Naive thymus-derived CD8-positive, alpha-beta T cell (primary cell): ENCODE measurements around the gene CASP3. TPM values are rescaled to one million over a fixed set of nuclear protein-coding genes. Genes with fewer than 3 reads are reported as not detected.
A peak's percentile ranks its signal among the peaks of the same experiment; 100 is the strongest.
"Not testable (repeated sequence)": the region's sequence is repeated elsewhere in the genome, so short reads cannot be mapped to it uniquely, and the experiment has no call there.

ENCODE experiments used
- ATAC-seq, 2 donors: fragments of 150-1000 bp; cut with Tn5 transposase in 1 of 2; sonication (Bioruptor Pico), chemical (Tn5 transposase) in 1 of 2; 1 replicate in 1 of 2; 2 replicates in 1 of 2; pipeline ENCODE4 v1.10.0; 2021; ENCODE audit warnings: mild to moderate bottlenecking in 2 of 2, moderate library complexity in 2 of 2
- POLR2A ChIA-PET: fragments of 350-600 bp; sonication (Branson Sonifier 250); formaldehyde crosslinking; loops from one replicate; lab custom pipeline; 2021; ENCODE audit warnings: antibody characterized with exemption; lab: Charles Lee
- DNase-seq, 10 donors: peaks; one replicate each; pipeline versions ENCODE4 v3.0.0 to v3.0.0-alpha.2; 2020 to 2022
- H3K27ac Mint-ChIP-seq, 10 donors: one replicate each; pipeline ENCODE4 v1.8.0; 2020 to 2022; ENCODE audit warnings: mild to moderate bottlenecking in 10 of 10, mixed read lengths in 10 of 10, moderate library complexity in 4 of 10, inconsistent platforms in 1 of 10
- H3K27me3 Mint-ChIP-seq, 5 donors: one replicate each; pipeline ENCODE4 v1.8.0; 2021 to 2022; ENCODE audit warnings: mixed read lengths in 5 of 5
- H3K36me3 Mint-ChIP-seq, 3 donors: one replicate each; pipeline ENCODE4 v1.8.0; 2020 to 2022; ENCODE audit warnings: mixed read lengths in 3 of 3, mild to moderate bottlenecking in 2 of 3, inconsistent platforms in 1 of 3
- H3K4me1 Mint-ChIP-seq, 4 donors: one replicate each; pipeline ENCODE4 v1.8.0; 2021 to 2022; ENCODE audit warnings: mixed read lengths in 4 of 4
- H3K4me3 Mint-ChIP-seq, 10 donors: one replicate each; pipeline ENCODE4 v1.8.0; 2020 to 2022; ENCODE audit warnings: mild to moderate bottlenecking in 10 of 10, mixed read lengths in 10 of 10, moderate library complexity in 6 of 10, inconsistent platforms in 1 of 10
- H3K9me3 Mint-ChIP-seq, 9 donors: one replicate each; pipeline ENCODE4 v1.8.0; 2020 to 2022; ENCODE audit warnings: mixed read lengths in 9 of 9, mild to moderate bottlenecking in 3 of 9, inconsistent platforms in 1 of 9, moderate library complexity in 1 of 9
- polyA plus RNA-seq, 3 donors: library from polyadenylated mRNA; unstranded; fragments of 300-500 nt; fragmentation: Illumina TruSeq; gene quantifications; one replicate each; pipeline ENCODE4 v1.2.3, GENCODE V29; 2021
- total RNA-seq, 8 experiments: library from RNA in 2 of 8; stranded (reverse) in 2 of 8; gene quantifications; one replicate each; pipeline ENCODE4 v1.2.3 and lab custom pipeline; 2021 to 2026

The CASP3 gene
- total and polyA plus RNA-seq, 5 experiments from 2014 or later = 1.9 to 22.8 (median 4.7) TPM

DNA sequence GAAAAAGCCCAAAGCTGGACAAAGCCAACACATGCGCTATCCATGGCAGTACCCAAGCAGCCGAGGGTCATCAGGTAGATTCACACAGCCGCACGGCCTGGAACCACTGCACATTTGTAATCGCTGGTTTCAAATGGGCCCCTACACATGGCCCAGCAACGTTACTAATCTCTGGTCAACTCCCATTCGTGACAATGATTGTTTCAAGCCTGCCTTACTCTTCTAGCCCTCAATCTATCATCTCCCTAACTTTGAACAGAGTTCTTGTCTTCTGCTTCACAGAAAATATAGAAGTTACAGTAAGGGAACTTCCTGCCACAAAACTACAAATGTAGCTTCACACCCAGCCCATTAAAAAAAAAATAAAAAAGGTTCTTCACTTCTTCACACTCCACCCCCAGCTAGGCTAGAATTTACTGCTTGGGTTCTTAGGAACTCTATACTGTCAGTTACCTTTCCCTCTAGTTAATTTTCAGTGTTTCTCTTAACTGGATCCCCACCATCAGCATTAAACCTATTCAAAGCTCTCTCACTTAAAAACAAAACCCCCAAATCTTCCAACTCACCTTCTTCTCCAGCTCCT lies 24.2 kb downstream of the CASP3 start:
- ATAC-seq (peak in 1 of 2 donors; percentile 51), DNase-seq (peak in 2 of 10 donors; percentile 37 to 42)
- Mint-ChIP-seq H3K4me3 (peak overlapping the region in 7 of 10 donors; percentile 1 to 62 (median 29)), H3K36me3 (peaks cover 6 to 47% (median 26%) of the 10 kb centered on the region in 3 donors), H3K4me1 (peaks cover 24 to 36% (median 30%) of the 10 kb centered on the region in 4 donors), H3K9me3 (no peaks in the 10 kb centered on the region), H3K27ac (peak overlapping the region in 9 of 10 donors; percentile 14 to 86 (median 67)), H3K27me3 (no peaks in the 10 kb centered on the region)
- POLR2A ChIA-PET = interaction anchor here (0.9 to 1.5 kb wide), 2 partner anchors 24 to 151 kb away, joined by 3 to 4 read pairs; partner anchors contain the start of genes CASP3 and IRF2

GRCh38 chr4:184624504-184624903 lies 24.7 kb downstream of the CASP3 start:
- not testable (repeated sequence) for H3K27me3 Mint-ChIP-seq, H3K9me3 Mint-ChIP-seq, ATAC-seq, DNase-seq
- Mint-ChIP-seq H3K4me3 (peak overlapping the region in 2 of 10 donors; percentile 7 to 62), H3K27ac (peak overlapping the region in 6 of 10 donors; percentile 14 to 86 (median 70)), H3K4me1 (peaks cover 24 to 36% (median 30%) of the 10 kb centered on the region in 4 donors), H3K36me3 (peaks cover 4 to 41% (median 23%) of the 10 kb centered on the region in 3 donors)
- POLR2A ChIA-PET = interaction anchor here (0.9 to 1.5 kb wide), 2 partner anchors 24 to 150 kb away, joined by 3 to 4 read pairs; partner anchors contain the start of genes CASP3 and IRF2

GRCh38 chr4:184621518-184621917 lies 27.7 kb downstream of the CASP3 start:
- peaks cover 15 to 27% (median 21%) of the 10 kb centered on the region in 4 donors for H3K4me1 Mint-ChIP-seq
- H3K27ac Mint-ChIP-seq = no peak overlapping the region
- H3K4me3 Mint-ChIP-seq = no peak overlapping the region
- DNase-seq (no peak), ATAC-seq (no peak)
- POLR2A ChIA-PET = no interaction called here
- H3K9me3 Mint-ChIP-seq = no peaks in the 10 kb centered on the region
- H3K27me3 Mint-ChIP-seq = no peaks in the 10 kb centered on the region
- peaks cover 0 to 14% (median 11%) of the 10 kb centered on the region in 3 donors for H3K36me3 Mint-ChIP-seq

DNA sequence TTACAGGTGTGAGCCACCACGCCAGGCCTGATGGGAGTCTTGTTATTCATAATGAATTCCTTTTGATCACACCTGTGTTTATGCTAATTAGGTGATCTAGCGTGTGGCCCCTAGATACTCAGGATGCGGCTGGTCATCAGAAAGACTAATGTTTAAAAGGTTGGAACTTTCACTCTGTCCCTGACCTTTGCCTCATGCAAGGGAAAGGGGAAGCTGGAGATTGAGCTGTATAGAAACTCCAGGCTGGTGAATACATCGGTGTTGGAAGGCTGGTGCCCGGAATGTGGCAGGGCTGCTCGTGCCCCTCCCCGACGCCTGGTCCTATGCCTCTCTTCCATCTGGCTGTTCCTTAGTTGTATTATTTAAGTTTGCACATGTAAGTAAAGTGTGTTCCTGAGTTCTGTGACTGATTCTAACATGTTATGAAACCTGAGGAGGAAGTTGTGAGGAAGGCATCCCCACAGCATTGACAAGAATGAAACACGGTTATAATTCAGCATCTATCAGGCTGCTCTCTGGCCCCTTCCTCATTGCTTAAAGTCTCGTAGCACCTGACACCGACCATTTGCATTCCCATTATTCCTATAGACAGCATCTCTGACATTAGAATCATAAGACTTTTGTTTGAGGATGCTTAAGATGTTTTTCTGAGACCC lies 28.9 kb downstream of the CASP3 start:
- DNase-seq (no peak), ATAC-seq (no peak)
- Mint-ChIP-seq H3K4me3 (no peak overlapping the region), H3K9me3 (peaks cover 0 to 1% (median 0%) of the 10 kb centered on the region in 9 donors), H3K4me1 (peaks cover 4 to 15% (median 11%) of the 10 kb centered on the region in 4 donors), H3K36me3 (peaks cover 0 to 13% (median 6%) of the 10 kb centered on the region in 3 donors), H3K27me3 (no peaks in the 10 kb centered on the region), H3K27ac (peak overlapping the region in 1 of 10 donors; percentile 14)
- POLR2A ChIA-PET = interaction anchor here (0.7 kb wide), 1 partner anchor 11 kb away, joined by 3 read pairs; no protein-coding TSS in a partner anchor

GRCh38 chr4:184617600-184618196 lies 31.5 kb downstream of the CASP3 start:
- Mint-ChIP-seq H3K27ac (no peak overlapping the region), H3K9me3 (peaks cover 0 to 25% (median 7%) of the 10 kb centered on the region in 9 donors), H3K4me3 (no peak overlapping the region), H3K36me3 (peaks cover 0 to 12% (median 9%) of the 10 kb centered on the region in 3 donors), H3K4me1 (peaks cover 0 to 7% (median 0%) of the 10 kb centered on the region in 4 donors), H3K27me3 (no peaks in the 10 kb centered on the region)
- POLR2A ChIA-PET = no interaction called here
- DNase-seq = no peak
- ATAC-seq = no peak

DNA sequence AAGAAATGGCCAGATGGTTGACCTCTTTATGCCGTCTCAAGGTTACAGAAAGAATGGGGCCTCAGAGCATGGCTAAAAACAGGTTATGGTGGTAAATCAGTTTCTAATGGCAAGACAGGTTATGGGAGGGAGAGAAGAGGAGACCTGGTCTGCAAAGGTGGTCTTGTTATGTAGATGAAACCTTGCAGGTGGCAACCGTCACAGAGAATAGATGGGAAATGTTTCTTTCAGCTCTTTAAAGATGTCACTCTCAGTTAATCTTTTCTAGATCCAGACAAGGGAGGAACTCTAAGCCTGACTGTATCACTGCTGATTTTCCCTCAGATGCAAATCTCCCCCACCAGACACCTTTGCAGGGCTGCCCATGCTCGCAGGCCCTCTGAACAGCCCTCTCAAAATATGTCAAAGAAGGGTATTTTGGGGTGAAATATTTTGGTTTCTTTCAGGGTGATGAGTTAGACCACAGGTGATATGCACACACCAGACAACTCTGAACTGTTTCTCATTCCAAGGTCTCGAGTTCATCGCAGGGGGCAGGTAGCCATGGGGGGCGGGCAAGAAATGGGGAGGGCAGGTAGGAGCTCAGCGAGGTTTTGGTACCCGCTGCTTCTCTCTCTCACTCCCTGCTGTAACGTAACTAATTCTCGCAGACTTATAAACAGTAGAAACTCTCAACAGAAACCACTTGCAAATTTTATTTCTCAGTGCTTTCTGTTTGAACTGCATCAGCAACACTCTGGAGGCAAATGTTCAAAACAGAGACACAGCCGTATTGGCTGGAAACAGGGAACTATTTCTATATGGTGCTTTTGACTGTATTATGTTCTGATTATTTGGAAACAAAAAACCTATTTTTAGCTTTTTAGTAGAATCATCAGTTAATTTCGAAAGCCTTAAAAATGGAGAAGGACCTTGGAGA lies 32.4 kb downstream of the CASP3 start:
- Mint-ChIP-seq H3K4me3 (no peak overlapping the region), H3K27me3 (no peaks in the 10 kb centered on the region), H3K27ac (no peak overlapping the region), H3K9me3 (peaks cover 0 to 26% (median 7%) of the 10 kb centered on the region in 9 donors), H3K36me3 (peaks cover 0 to 12% (median 9%) of the 10 kb centered on the region in 3 donors), H3K4me1 (peaks cover 0 to 7% (median 0%) of the 10 kb centered on the region in 4 donors)
- POLR2A ChIA-PET = no interaction called here
- ATAC-seq = no peak
- no peak for DNase-seq

DNA sequence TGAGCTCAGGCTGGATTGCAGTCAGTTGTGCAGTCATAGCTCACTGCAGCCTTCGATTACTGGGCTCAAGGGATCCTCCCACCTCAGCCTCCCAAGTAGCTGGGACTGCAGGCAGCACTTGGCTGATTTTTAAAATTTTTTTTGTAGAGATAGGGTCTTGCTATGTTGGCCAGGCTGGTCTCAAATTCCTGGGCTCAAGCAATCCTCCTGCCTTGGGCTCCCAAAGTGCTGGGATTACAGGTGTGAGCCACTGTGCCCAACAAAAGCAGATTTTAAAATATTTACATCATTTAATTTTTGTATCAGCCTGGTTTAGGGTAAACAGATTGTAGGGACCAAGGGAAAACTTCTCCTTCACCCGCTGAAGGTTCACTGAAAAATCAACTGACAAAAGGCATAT lies 33.1 kb downstream of the CASP3 start:
- H3K27me3 Mint-ChIP-seq, DNase-seq, H3K4me1 Mint-ChIP-seq, H3K27ac Mint-ChIP-seq, ATAC-seq, POLR2A ChIA-PET, H3K4me3 Mint-ChIP-seq: not testable (repeated sequence)
- Mint-ChIP-seq H3K36me3 (peaks cover 0 to 12% (median 9%) of the 10 kb centered on the region in 3 donors), H3K9me3 (peaks cover 0 to 26% (median 7%) of the 10 kb centered on the region in 9 donors)

GRCh38 chr4:184614509-184614908 lies 34.7 kb downstream of the CASP3 start:
- peaks cover 0 to 26% (median 7%) of the 10 kb centered on the region in 9 donors for H3K9me3 Mint-ChIP-seq
- H3K27me3 Mint-ChIP-seq = no peaks in the 10 kb centered on the region
- H3K4me1 Mint-ChIP-seq = peaks cover 0 to 5% (median 0%) of the 10 kb centered on the region in 4 donors
- H3K4me3 Mint-ChIP-seq = no peak overlapping the region
- ATAC-seq = no peak
- POLR2A ChIA-PET = interaction anchor here (0.6 kb wide), 1 partner anchor 21 kb away, joined by 3 read pairs; no protein-coding TSS in a partner anchor
- peaks cover 0 to 12% (median 9%) of the 10 kb centered on the region in 3 donors for H3K36me3 Mint-ChIP-seq
- H3K27ac Mint-ChIP-seq = no peak overlapping the region
- DNase-seq = no peak

DNA sequence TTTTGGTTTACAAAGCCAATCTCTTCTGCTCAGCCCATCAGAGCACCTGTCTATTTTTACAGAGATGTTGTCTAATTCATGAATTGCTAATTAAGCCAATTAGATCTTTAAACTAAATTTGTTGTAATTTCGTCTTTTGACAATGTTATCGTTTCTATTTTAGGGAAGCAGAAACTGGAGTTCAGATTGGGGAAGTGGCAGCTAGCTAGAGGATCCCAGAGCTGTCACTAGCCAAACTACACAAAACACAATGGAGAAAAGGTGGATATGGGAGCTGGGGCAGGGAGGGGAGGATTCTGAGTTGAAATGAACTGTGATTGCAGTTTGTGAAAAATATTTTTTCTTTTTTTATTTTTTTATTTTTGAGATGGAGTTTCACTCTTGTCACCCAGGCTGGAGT lies 35.8 kb downstream of the CASP3 start:
- H3K4me3 Mint-ChIP-seq = no peak overlapping the region
- peaks cover 0 to 26% (median 7%) of the 10 kb centered on the region in 9 donors for H3K9me3 Mint-ChIP-seq
- H3K27ac Mint-ChIP-seq = peak overlapping the region in 1 of 10 donors; percentile 27
- ATAC-seq (no peak), DNase-seq (no peak)
- POLR2A ChIA-PET = no interaction called here
- H3K36me3 Mint-ChIP-seq = peaks cover 0 to 12% (median 9%) of the 10 kb centered on the region in 3 donors
- H3K4me1 Mint-ChIP-seq = peaks cover 0 to 5% (median 0%) of the 10 kb centered on the region in 4 donors
- H3K27me3 Mint-ChIP-seq = no peaks in the 10 kb centered on the region

DNA sequence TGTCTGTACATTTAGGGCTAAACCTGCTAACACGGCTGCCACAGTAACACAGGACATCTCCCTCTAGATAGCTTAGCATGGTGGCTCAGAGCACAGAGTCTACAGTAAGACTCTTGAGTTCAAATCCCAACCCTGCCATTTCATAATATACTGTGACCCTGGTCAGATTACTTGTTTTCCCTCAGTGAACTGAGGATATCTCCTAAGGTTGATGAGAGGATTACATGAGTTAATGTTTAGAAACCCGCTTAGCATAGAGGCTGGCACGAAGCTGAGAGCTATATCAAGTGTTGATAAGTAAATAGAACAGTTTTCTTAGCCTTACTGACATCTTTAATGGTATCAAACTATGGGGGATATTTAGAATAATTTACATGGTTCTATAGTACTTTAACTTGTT lies 37.2 kb downstream of the CASP3 start:
- Mint-ChIP-seq H3K9me3 (peaks cover 0 to 26% (median 7%) of the 10 kb centered on the region in 9 donors), H3K4me1 (no peaks in the 10 kb centered on the region), H3K4me3 (no peak overlapping the region), H3K27me3 (no peaks in the 10 kb centered on the region), H3K27ac (no peak overlapping the region), H3K36me3 (peaks cover 0 to 12% (median 9%) of the 10 kb centered on the region in 3 donors)
- POLR2A ChIA-PET = no interaction called here
- DNase-seq (no peak), ATAC-seq (no peak)

DNA sequence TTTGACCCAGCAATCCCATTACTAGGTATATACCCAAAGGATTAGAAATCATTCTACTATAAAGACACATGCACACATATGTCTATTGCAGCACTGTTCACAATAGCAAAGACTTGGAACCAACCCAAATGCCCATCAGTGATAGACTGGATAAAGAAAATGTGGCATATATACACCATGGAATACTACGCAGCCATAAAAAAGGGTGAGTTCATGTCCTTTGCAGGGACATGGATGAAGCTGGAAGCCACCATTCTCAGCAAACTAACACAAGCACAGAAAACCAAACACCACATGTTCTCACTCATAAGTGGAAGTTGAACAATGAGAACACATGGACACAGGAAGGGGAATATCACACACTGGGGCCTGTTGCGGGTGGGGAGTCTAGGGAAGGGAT lies 41.8 kb downstream of the CASP3 start:
- H3K27ac Mint-ChIP-seq, ATAC-seq, POLR2A ChIA-PET, H3K4me3 Mint-ChIP-seq, H3K27me3 Mint-ChIP-seq, H3K4me1 Mint-ChIP-seq, DNase-seq: not testable (repeated sequence)
- H3K36me3 Mint-ChIP-seq = peaks cover 0 to 27% (median 21%) of the 10 kb centered on the region in 3 donors
- H3K9me3 Mint-ChIP-seq = peaks cover 0 to 45% (median 31%) of the 10 kb centered on the region in 9 donors
